HFF-Myc (cell line): ENCODE results near the gene MISP.

Experiments
- DNase-seq: peaks from one replicate; pipeline ENCODE4 v3.0.0-alpha.2; 2011; ENCODE audit warnings: low read depth; ENCODE audit errors: extremely low read depth
- H3K4me3 ChIP-seq: replicated peaks from 2 replicates; pipeline ENCODE4 v1.5.1; 2011; ENCODE audit warnings: low read depth, mild to moderate bottlenecking, control low read depth, low read length
- CTCF ChIP-seq: IDR thresholded peaks from 2 replicates; pipeline ENCODE4 v1.5.1; 2012; ENCODE audit warnings: mild to moderate bottlenecking, low read depth, low read length, control low read depth; ENCODE audit errors: missing control alignments

Gene MISP

GRCh38 chr19:784541-784940 is 33.6 kb downstream of the MISP start:
- H3K4me3 ChIP-seq = no peak overlapping the region
- TF ChIP-seq CTCF = no peak
- no peak for DNase-seq

DNA sequence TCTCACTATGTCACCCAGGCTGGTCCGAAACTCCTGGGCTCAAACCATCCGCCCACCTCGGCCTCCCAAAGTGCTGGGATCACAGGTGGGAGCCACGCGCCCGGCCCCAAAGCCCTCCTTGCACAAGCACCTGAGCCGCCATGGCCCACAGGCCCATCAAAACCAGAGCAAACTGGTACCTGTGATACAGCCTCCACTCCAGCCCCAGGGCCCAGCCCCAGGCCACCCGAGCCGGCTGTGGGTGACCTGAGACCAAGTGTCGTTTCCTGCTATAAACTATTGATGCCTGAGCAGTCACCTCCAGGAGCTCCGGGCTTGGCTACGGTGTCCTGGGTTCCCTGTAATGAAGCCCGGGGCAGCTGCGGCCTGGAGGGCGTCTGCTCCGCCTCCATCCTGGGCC is 36.6 kb downstream of the MISP start:
- no peak overlapping the region for H3K4me3 ChIP-seq
- TF ChIP-seq CTCF = no peak
- no peak for DNase-seq

GRCh38 chr19:788686-788982 is 37.7 kb downstream of the MISP start:
- H3K4me3 ChIP-seq = no peak overlapping the region
- TF ChIP-seq CTCF = no peak

GRCh38 chr19:788983-789700 is 38.2 kb downstream of the MISP start:
- H3K4me3 ChIP-seq = no peak overlapping the region
- no peak for DNase-seq
- TF ChIP-seq CTCF = no peak

More at GRCh38 chr19:788686-788982, 37.7 kb downstream of the MISP start:
- no peak for DNase-seq

DNA sequence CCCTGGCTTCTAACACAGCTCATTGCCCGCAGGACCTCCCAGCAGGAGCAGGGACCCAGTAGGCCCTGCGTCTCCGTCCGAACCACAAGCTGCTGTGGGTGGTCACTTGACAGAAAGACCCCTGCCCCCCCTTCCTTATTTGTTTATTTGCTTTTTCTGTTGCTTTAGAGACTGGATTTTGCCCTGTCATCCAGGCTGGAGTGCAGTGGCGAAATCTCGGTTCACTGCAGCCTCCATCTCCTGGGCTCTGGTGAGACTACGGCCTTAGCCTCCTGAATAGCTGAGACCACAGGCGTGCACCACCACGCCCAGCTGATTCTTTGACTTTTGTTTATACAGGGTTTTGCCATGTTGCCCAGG is 38.8 kb downstream of the MISP start:
- no peak for DNase-seq
- no peak for TF ChIP-seq CTCF
- no peak overlapping the region for H3K4me3 ChIP-seq

DNA sequence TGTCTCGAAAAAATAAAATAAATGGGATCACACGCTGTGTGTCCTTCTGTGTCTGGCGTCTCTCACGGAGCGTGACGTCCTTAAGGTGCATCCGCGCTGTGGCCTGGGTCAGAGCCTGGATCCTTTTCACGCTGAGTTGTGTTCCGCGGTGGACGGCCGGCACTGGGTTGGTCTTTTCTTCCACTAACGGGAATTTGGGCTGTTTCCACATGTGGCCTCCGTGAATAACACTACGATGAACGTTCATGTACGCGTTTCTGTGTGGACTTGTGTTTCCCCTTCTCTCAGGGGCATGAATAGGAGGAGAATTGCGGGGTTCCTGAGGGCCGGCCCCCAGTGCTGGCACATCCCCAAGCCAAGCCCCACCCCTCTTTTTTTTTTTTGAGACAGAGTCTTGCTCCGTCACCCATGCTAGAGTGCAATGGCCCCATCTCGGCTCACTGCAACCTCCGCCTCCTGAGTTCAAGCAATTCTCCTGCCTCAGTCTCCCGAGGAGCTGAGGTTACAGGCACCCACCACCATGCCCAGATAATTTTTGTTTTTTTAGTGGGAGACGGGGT is 40.2 kb downstream of the MISP start:
- TF ChIP-seq CTCF = no peak
- H3K4me3 ChIP-seq = no peak overlapping the region
- DNase-seq = no peak
